HG03196 (cell line): Measurements from ENCODE around the gene KCNIP4.
"Not testable (repeated sequence)": the region's sequence is repeated elsewhere in the genome, so short reads cannot be mapped to it uniquely, and the experiment has no call there.

Experiments
- ATAC-seq: cut with Tn5 transposase; IDR thresholded peaks from one replicate; pipeline ENCODE4 v1.9.1; 2021; ENCODE audit not compliant: unreplicated experiment

Gene KCNIP4

GRCh38 chr4:20813700-20814099 is 1134.9 kb downstream of the KCNIP4 start:
- ATAC-seq, result no peak

DNA sequence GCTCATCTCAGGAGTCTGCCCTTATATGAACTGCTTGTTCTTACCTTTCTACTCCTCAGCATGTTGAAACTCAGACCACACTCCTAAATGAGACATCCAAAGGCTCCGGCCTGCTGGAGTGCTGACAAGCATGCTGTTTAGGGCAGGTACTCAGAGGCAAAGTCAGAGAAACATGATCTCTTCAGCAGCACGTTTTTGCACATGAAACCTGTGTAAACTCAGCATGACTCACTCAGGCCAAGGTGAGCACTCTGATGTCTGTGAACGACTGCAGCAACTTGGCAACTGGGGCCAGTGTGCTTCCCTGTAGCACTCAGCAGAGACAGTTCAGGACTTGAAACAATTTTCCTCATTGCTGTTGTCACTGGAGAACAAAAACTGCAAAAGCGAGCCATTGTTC is 1138.8 kb downstream of the KCNIP4 start:
- ATAC-seq, result no peak

- no peak for ATAC-seq
These were observed 1142.9 kb downstream of the KCNIP4 start for GRCh38 chr4:20805716-20806115.

- no peak for ATAC-seq
These were observed 1160.5 kb downstream of the KCNIP4 start for GRCh38 chr4:20787940-20788665.

GRCh38 chr4:20783134-20783533 is 1165.4 kb downstream of the KCNIP4 start:
- ATAC-seq, result not testable (repeated sequence)

GRCh38 chr4:20778896-20779295 is 1169.7 kb downstream of the KCNIP4 start:
- no peak for ATAC-seq

DNA sequence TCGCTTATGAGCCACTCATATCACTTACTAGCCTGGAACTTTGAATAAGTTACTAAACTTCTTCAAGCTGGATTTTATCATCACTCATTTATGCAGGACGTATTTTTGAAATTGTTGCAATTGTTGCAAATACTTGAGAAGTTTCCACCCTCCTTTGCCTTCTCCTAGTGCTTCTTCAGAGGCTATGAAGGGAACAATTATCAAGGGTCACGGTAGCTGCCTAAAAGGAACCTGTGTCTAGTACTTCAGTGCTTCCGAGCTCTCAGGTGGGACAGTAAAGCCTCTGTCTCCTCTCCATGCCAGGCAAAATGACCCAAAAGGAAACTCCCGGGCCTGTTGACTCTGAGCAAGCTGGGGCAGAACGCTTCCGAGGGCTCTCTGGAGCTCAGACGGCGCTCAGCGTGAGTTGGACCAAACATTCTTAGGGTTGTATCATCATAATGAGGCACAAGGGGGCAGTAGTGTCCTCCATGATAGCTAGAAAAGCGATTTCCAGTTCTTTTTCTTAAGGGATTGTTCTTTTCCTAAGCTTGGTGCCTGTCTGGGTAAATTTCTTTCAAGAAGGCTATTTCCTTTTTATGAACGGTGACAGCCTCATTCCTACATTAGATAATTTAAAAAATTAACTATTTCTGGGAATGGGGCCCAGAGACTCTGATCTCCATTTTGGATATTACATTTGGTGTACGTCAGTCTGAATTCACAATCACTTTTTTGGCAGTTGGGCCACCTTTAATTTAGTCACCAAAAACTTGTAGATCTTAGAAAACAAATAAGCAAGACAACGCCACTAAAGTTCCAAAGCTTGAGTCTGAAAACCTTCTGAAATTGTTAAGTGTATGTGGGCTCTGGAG is 1175.2 kb downstream of the KCNIP4 start:
- ATAC-seq, result no peak

- ATAC-seq, result no peak
These were observed 1184.1 kb downstream of the KCNIP4 start for GRCh38 chr4:20764366-20764992.

- no peak for ATAC-seq
These were observed 1186.7 kb downstream of the KCNIP4 start for GRCh38 chr4:20761826-20762225.

- no peak for ATAC-seq
These were observed 1187.2 kb downstream of the KCNIP4 start for GRCh38 chr4:20761382-20761781.

DNA sequence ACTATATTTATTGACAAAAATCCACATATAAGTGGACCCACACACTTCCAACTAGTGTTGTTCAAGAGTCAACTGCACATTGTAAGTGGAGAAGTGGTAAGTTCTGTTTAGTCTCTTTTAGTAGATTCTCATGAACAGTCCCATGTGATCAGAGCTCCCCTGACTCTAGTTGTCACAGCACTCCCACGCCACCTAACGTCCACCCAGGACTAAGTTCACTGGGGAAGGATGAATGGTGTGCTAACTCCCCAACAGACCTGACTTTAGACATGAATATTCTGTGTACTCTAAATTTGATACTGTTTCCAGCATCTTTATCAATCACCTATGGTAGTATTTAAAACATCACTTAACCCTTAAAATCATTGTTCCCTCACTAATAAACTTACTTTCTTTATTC is 1188.5 kb downstream of the KCNIP4 start:
- ATAC-seq, result no peak

- no peak for ATAC-seq
These were observed 1194.5 kb downstream of the KCNIP4 start for GRCh38 chr4:20754036-20754435.

DNA sequence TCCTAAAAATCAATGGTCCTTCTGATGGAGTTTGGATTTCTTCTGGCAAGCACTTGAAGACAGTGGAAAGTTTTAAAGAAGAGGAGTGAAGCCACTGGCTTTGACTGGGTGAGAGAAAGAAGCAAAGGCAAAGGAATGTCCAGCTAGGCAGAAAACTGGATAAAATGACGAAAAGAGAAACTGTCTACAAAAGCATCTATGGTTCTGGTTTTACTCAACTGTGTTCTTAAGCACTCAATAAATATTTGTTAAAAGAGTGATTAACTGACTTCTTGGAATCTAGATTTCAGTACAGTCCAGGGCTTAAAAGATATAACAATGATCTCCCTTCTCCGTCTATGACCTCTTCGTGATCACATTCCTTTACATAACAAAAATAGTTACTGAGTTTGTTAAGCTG is 1195.9 kb downstream of the KCNIP4 start:
- ATAC-seq, result no peak

DNA sequence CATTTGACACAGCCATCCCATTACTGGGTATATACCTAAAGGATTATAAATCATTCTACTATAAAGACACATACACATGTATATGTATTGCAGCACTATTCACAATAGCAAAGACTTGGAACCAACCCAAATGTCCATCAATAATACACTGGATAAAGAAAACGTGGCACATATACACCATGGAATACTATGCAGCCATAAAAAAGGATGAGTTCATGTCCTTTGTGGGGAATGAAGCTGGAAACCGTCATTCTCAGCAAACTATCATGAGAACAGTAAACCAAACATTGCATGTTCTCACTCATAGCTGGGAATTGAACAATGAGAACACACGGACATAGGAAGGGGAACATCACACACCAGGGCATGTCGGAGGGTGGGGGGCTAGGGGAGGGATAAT is 1202.6 kb downstream of the KCNIP4 start:
- ATAC-seq, result not testable (repeated sequence)

DNA sequence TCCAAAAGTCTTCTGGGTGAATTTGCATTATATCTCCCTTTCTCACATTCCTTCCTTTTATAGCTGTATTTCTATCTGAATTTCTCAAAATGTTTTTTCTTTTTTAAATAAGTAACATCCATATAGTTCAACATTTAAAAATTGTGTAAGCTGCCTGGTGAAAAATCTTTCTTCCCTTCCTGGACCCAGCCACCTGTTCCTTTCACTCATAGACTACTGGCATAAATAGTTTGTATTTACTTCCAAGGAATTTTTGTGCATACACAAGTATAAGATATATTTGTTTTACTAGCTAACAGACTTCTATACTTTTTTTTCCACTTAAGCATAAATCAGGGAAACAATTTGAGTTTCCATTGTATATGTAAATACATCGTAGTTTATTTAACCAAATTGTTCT is 1212.6 kb downstream of the KCNIP4 start:
- no peak for ATAC-seq

- peak; percentile 74 for ATAC-seq
These were observed 1223.7 kb downstream of the KCNIP4 start for GRCh38 chr4:20724915-20725314.

DNA sequence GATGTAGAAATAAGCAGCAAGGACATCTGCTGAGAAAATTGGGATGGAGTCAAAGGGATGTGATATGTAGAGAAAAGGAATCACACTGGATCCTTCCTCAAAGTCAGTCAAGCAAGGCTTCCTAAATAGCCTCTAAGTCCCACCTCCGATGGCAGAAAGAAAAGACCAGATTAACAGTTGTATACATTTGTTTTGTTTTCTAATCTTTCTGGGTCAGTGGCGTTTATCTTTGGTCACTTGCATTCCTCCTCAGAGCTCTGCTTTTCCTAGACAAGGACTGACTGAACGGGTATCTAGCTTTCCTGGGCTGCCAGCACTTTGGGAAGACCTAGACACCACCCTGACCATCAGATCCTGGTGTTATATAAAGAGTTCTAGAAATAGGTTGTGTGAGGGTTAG is 1225.1 kb downstream of the KCNIP4 start:
- no peak for ATAC-seq

GRCh38 chr4:20723019-20723418 is 1225.6 kb downstream of the KCNIP4 start:
- ATAC-seq, result no peak

DNA sequence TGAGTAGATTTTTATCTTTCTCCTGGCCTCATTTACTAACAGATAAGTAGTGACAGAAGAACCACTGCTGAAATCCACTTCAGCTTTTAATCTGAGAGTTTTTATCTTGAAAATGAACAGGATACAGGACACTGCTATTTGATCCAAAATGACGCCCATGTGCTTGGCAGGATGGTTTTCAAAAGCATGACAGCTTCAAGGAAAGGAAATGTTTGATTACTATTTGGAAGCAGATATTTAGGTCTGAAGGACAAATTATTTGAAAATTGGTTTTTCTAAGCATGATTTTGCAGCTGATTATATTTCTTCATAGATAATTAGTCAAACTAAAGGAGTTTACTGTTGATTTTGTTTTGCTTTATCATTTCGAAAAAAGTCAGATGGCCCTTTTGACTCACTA is 1237.2 kb downstream of the KCNIP4 start:
- ATAC-seq, result no peak

DNA sequence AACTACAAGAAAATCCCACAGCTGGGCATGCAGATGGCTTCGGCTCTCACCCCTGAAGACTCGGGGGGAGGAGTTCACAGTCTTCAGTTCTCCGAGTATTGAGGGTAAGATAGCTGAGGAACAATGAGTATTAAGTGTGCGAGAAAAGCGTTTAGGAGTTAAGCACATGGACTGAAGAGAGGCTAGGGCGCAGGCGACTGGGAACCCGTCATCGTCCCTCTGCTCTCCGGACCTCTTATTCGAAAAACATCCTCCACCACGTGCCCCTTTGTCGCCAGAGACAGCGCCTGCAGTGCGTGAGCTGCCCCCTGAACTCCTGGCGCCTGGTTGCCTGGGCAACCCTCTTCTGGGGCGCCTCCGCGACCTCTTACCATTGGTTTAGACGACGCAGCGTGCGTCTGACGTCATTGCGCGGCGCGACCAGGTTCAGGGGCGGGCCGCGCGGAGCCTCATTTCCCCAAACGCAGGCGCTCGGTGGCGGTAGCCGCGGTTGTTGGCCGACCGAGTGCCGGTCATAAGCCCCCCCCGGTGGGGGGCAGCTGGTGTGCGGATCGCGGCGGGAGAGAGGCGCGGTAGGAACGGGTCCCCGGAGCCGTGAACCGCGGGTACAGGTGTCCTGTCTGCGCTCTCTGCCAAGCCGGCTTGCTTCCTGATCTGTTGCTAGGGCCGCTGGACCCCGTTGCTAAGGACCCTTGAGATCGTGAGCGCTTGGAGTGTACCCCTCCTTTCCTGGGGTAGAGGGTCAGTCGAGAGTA is 1248.4 kb downstream of the KCNIP4 start, which contains the start of gene PACRGL:
PACRGL (plus strand) TSS at position 452 of the 755 bp plus-strand sequence. CDS start 4,024 bp downstream, outside the sequence.
- ATAC-seq, result peak; percentile 100

DNA sequence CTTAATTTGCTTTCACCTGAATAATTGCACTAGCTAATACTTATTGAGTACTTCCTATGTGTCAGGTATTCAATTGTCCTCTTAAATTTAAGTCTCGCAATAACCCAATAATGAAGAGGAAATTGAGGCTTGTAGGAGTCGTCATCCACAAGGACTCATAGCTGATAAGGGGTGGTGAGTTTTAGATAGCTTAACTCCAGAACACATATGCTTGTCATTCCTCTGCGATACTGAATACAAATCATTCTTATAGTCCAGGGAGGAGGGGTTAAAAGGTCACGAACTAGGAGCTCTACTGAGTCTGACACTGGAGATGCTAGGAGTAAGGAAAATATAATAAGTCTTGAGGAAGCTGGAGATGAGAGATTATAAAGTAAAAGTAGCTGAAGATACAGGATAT is 1249.8 kb downstream of the KCNIP4 start:
- no peak for ATAC-seq
